ENCODE measurements around the gene PNLIPRP3. TPM values are rescaled to one million over a fixed set of nuclear protein-coding genes. Genes with fewer than 3 reads are reported as not detected.
"Not testable (repeated sequence)": the region's sequence is repeated elsewhere in the genome, so short reads cannot be mapped to it uniquely, and the experiment has no call there.

The PNLIPRP3 gene
- polyA plus RNA-seq (ENCODE audit: insufficient read length) = not detected
- long read RNA-seq, donor 1 = 0 reads
- long read RNA-seq, donor 2 = 0 reads
- long read RNA-seq, donor 3 = 0 reads
- long read RNA-seq, donor 4 = 0 reads
- long read RNA-seq, donor 5 = 0 reads
- long read RNA-seq, donor 6 = 0 reads
- long read RNA-seq, donor 7 = 0 reads
- long read RNA-seq, donor 8 = 0 reads

DNA sequence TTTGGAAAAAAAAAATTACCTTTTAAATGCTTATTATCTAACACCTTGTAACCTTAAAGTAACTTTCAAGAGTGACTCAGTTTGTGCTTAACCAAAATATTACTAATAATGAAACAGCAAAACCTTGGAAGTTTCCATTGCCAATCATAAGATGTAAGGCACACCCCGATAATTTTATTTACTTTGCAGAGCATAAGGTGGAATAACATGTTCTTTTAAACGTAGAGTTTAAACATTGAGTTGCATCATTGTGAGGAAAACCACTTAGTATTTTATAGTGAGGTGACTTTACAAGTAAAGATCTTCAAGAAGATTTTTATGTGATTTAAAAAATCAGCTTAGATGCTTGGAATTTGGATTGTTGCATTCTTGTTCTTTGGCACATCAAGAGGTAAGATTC lies at the start of gene PNLIPRP3:
Gene PNLIPRP3 (plus strand): TSS at position 177 of the 400 bp plus-strand sequence. CDS start 166 bp downstream, at position 343.
- no peak for DNase-seq

DNA sequence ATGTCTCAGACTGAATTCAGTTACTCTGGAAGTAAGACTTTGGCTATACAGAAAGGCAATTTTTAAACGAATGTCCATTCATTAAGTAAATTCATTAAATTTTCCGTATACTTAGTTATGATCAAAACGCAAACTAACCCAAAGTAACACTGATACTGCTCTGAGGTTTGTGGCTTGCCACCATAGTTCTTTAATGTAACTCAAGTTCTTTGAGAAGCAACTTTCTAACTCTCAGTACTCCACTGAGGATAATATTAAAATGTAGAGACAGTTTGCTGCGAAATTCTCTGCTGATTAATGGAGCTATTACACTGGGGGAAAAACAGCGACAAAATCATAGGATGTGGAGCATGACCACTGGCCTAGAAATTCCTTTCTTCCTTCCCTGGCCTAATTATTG lies 45.4 kb upstream of the PNLIPRP3 start:
- DNase-seq = no peak

DNA sequence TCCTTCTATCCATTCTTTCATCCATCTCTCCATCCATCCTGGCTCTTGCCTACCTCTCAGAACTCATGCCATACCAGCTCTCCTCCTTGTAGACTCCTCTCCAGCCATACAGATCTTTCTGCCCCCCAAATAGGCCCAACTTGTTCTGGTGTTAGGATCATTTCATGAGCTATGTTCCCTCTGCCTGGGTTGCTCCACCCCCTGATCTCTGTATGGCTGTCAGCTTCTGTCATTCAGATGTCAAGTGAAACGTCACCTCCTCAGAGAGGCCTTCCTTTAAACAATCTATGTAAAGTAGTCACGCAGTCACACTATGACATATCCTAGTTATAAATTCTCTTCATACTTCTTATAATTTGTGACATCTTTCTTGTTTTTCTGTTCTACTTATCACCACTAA lies 42.3 kb upstream of the PNLIPRP3 start:
- DNase-seq = no peak

DNA sequence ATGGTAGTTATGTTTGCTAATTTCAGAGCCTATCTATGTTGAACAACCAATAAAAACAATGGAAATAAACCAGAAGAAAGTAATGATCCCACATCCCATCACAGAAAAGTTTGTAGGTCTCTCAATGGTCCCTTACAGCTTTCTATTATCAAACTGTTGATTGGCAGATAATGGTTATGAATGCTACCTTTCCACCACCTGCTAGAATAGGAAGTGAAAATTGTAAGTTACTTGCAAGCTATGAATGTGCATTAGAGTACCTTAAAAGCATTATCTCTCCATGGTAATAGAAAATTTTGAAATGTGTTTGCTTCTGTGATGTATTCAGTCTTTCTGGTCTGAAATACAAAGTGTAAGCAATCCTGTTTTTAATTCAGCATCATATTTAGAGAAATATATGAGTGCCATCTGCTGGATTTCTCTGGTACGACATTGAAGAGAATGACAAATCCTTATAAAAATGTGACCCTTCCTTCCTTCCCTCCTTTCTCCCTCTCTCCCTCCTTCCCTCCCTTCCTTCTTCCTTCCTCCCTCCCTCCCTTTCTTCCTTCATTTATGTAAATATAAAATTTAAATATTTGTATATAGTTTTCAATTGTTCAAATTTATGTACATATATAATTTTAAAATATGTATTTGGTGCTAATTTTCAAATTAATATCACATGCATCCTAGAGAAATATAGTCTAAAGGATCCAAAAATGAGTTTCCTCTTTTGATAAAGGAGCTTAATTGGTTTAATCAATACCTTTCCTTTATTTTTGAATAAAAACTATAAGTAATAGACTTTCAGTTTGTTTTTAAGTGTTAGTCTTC lies 41.4 kb upstream of the PNLIPRP3 start:
- peak; percentile 64 for DNase-seq

DNA sequence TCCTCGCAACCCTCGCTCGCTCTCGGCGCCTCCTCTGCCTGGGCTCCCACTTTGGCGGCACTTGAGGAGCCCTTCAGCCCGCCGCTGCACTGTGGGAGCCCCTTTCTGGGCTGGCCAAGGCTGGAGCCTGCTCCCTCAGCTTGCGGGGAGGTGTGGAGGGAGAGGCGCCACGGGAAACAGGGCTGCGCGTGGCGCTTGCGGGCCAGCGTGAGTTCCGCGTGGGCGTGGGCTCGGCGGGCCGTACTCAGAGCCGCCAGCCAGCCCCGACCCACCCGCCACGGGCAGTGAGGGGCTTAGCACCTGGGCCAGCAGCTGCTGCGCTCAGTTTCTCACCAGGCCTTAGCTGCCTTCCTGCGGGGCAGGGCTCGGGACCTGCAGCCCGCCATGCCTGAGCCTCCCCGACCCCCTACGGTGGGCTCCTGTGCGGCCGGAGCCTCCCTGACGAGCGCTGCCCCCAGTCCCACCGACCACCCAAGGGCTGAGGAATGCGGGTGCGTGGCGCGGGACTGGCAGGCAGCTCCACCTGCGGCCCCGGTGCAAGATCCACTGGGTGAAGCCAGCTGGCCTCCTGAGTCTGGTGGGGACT lies 34.3 kb upstream of the PNLIPRP3 start:
- DNase-seq = not testable (repeated sequence)

DNA sequence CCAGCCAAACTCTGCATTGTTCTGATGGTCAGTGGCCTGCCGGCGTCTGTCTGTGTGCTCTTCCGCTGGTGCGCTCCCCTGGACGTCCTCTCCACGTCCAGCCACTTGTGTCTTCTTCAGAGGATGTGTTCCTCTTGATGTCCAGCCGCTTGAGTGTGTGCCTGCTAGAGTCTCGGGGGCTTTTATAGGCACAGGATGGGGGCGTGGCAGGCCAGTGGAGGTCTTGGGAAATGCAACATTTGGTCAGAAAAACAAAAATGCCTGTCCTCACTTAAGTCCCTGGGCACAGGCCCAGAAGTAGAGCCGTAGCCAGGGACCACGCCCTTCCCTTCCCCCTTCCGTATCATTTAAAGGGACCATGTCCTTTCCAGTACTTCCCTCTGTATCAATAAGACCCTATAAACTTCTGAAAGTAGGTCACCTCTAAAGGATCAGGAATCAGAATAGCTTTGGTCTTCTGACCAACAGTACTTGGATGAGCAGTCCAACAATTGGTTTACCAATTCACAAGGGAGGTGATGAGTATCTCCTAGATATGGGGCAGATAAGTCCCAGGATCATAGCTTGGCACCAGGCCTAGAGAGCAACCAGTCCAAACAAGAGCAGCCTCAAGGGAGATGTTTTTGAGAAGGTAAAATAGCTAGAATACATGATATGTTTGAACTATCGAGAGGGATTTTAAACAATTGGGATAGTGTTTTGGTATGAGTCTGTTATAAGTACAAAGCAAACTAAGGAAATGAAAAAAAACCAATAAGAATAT lies 32.2 kb upstream of the PNLIPRP3 start:
- DNase-seq = no peak

DNA sequence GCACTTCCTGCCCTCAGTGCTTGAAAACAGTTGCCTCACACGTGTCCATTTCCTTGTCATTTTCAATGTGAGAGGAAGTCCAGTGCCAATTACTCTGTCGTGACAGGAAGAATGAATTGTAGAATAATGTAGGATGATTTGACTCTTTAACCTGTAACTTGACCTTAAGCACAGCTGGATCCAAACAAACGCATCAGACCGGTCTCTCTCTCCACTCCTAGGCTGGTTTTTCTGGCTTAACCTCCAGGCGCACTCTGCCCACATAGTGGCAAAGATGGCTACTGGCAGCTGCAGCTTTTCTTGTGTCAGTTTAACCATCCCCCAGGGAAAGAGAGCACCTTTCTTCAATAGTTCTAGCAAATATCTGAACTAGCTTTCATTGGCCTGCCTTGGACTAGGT lies 29.4 kb upstream of the PNLIPRP3 start:
- DNase-seq = no peak

DNA sequence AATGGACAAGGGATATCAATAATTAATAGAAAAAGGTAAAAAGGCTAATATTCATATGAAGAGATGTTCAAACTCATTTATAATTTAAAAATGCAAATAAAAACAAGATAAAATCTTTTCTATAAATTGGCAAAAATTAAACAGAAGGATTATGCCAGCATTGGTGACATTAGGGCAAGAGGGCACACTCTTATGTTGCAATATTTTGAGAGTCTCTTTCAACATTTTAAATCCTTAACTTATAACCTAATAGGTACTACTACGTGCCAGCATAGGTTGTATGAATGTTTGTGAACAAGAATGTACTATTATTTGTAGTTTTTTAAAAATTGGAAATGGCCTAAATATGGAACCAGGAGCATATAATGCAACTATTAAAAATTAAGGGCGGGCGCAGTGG lies 24.8 kb upstream of the PNLIPRP3 start:
- no peak for DNase-seq

DNA sequence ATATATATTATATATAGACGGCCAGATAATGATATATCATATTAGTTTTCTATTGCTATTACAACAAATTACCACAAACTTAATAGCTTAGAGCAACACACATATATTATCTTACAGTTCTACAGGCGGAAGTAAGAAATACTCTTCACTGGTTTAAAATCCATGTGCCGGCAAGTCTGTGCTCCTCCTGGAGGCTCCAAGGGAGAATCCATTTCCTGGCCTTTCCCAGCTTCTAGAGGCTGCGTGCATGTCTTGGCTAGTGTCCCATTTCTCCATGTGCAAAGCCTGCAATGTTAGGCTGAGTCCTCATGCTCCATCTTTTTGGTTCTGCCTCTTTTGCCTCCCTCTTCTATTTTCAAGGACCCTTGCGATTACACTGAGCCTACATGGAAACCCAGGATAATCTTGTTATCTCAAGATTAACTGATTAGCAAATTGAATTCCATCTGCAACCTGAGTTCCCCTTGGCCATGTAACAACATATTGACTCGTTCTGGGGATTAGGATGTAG lies 23.9 kb upstream of the PNLIPRP3 start:
- no peak for DNase-seq

DNA sequence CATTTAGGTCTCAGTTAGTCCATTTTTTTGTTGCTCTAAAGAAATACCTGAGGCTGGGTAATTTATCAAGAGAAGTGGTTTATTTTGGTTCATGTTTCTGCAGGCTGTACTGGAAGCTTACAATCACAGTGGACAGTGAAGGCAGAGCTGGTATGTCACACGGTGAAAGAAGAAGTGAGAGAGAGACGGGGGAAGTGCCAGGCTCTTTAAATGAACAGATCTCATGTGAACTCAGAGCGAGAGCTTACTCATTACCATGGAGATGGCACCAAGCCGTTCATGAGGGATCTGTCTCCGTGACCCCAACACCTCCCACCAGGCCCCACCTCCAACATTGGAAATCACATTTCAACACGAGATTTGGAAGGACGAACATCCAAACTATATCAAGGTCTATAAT lies 18.9 kb upstream of the PNLIPRP3 start:
- peak; percentile 19 for DNase-seq

DNA sequence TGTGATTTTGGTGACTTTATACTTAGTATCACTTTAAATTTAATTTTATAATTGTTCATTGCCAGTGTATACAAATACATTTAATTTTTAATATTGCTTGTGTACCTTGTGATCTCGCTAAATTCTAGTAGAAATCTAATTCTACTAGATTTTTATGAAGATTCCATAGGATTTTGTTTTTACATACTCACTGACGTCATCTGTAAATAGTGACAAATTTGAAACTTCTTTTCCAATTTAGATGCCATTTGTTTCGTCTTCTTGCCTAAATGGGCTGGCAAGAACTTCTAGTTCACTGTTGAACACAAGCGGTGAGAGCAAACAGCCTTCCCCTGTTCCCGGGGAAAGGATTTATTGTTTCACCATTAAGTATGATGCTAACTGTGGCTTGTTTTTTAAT lies 17.3 kb upstream of the PNLIPRP3 start:
- no peak for DNase-seq

DNA sequence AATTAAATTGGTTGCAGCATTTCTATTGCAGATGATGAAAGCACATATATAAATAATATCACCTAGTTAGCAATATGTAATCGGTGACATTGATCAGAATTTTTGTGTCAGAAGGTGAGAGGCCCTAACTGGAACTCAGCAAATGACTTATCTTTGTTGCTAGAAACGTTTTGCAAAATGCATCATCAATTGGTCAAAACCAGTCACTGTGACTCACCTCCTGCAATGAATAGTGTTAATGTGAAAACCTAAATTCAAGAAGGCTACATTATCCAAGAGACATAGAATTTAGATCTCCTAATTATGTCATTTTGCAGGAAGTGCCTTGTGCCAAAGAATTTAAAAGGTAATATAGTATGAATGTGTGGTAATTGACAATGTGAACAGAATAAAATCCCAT lies 9.8 kb upstream of the PNLIPRP3 start:
- DNase-seq = no peak

DNA sequence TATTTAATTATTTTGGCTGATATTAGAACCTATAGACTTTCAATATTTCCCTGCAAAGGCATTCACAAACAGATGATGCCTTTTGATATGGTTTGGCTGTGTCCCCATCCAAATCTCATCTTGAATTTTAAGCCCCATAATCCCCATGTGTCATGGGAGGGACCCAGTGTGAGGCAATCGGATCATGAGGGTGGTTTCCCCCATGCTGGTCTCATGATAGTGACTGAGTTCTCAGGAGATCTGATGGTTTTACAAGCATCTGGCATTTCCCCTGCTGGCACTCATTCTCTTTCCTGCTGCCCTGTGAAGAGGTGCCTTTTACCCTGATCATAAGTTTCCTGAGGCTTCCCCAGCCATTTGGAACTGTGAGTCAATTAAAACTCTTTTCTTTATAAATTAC lies 9.3 kb upstream of the PNLIPRP3 start:
- no peak for DNase-seq

DNA sequence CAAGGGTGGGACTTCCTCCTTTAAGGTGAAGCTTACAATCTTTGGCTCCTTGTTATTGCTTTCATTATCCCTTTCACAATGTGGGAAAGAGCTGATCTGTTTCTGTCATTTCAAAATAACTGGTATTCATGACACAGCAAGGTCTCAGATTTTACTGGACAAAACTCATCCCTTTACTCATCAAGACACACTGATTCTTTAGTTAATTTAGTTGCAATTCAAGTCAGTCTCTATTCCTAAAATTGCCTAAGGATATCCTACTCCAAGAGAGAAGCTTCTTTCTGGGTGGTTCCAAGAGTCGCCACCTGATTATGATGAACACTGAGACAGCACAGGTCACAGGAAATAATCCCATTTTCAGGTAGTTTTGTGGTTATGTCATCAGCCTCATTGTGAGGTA lies 5.8 kb upstream of the PNLIPRP3 start:
- no peak for DNase-seq

DNA sequence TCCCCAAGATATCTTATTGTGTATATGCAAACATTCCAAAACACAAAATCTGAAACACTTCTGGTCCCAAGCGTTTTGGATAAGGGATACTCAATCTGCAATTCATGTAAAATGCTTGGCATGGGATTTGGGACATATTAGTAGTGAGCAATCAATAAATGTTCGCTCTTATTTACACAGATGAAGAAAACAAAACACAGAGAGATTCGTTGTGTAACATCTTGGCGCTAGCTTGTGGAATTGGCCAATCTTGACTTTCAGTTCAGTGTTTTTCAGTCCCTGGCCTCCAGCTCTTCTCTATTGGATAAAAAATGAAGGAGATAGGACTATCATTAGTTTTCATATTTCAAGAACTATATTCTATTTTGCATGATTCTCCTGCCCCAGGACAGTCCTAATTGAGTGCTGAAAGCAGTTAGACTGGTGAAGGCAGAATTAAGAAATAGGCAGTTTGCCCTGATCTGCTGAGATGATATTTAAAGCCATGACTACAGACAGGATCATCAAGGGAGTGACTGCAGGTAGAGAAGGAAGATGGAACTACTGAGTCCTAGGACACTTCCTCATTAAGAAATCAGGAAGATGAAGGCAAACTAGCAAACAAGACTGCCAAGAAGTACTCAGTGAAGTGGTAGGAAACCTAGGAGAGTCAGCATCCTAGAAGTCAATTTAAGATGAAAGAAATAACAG lies 1.8 kb downstream of the PNLIPRP3 start:
- DNase-seq = no peak

DNA sequence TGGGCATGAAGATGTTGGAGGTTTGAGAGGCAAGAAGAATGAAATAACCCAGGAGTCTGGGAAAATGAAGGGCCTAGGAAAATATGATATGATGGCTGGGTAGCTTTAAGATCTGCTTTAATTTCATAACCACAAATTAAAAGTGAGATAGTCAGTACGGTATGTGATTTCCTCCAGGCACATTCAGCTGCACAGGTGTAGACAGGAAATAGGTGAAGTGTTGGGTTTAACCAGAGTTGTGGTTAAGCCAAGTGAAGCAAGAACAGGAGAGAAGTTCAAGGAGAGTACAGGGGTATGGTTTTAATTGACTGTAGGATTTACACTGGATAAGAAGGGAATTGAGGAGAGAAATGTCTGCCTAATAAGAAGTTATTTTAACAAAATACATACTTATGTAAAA lies 2.6 kb downstream of the PNLIPRP3 start:
- DNase-seq = no peak

DNA sequence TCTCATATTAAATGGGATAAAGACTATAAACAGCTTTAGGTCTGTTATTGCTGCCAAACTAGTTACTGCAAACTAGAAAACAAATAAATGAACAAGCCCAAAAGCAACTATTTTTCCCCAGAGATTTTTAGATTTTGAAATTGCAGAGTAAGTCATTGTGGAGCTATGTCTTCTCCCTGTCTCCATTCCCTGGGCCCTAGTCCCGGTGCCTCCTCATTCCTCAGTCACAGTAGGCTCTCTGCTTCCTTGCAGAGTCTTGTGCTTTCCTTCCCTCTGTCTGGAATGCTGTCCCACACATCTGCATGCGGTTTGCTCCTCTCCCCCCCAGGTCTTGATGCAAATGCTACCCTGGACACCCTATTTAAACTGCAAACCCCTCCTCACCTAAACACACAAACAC lies 4.0 kb downstream of the PNLIPRP3 start:
- no peak for DNase-seq

DNA sequence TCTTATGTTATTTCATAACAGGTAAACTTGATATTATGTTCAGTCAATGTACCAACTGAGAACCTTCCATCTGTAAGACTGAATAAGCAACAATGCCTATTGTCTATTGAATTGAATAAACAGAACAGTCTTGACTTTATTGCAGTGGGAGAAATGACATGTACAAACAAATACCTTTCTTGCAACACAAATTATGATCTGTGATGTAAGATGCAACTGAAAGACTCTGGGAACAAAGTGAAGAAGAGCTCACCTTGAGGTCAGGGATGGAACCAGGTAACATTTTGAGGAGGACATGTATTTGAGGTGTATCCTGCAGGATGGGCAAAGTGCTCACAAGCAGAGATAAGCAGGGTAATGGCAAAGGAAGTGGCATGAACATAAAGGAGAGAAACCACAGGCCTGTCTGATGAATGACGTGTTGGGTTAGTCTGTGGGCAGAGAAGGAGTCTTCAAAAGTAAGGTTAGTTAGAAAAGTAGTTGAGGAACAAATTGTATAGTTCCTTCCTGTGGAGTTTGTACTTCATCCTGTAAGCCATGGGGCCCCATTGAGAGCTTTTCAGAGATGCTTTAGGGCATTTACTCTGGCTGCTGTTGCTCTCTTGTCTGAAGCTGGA lies 9.5 kb downstream of the PNLIPRP3 start:
- no peak for DNase-seq

DNA sequence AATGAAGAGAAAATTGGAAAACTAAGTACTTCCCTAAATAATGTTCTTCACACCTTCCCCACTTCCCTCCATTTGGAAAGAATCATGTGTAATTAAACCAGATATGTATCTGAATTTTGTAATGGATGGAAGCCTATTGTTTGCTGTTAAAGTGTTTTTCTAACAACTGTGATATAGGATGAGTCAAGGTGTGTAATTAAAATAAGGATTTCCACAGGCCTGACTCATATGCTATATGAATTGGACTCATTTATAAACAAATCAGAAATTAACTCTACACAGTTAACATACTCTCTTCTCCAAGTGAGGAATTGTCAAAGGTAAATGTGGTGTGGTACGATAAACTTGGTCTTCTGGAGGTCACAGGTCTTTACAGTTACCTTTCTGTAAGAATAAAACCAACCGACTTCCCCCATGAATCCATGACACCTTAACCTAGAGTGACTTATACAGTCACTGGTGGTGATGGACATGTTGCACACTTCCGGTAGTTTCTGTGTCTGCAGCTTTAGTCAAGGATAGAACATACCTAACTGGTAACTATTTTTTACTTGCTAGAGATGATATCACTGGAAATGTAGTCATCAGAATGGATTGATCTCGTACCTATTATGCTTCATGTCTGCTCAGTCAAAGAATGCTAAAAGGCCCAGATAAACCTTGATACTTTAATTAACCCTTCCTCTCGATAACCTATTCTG lies 12.8 kb downstream of the PNLIPRP3 start:
- no peak for DNase-seq

DNA sequence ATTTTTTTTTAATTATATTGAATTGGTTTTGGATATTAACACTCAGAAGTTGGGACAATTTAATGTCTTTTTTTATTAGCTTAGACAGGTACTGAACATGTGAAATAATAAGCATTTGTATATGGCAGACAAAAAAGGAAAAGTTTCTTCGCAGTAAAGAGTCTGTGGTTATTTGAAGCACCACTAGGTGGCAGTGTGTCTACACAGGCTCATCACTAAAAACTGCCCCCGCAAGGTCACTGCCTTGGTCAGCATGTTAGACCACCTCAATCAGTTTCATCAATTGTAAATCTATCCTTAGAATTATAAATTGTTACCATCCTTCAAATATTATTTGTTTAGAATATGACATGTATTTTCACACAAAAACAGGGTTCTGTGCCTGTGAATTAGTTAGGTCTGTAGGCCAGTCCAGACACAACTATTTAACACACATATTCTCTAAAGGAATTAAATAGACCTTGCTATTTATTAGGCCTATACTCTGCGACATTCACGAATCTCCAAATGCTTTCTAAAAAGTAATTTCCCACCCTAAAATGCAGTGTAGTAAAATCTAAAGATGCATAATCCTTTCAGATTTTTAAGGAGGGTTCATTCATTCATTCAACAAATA lies 17.0 kb downstream of the PNLIPRP3 start:
- peak; percentile 26 for DNase-seq

Data from left kidney (tissue), 8 donors.